HG02973 (cell line): ENCODE measurements around the gene CAMSAP1.

Source experiments
- ATAC-seq: cut with Tn5 transposase; IDR thresholded peaks from one replicate; pipeline ENCODE4 v1.9.1; 2021; ENCODE audit warnings: moderate library complexity; ENCODE audit not compliant: unreplicated experiment

CAMSAP1 gene

DNA sequence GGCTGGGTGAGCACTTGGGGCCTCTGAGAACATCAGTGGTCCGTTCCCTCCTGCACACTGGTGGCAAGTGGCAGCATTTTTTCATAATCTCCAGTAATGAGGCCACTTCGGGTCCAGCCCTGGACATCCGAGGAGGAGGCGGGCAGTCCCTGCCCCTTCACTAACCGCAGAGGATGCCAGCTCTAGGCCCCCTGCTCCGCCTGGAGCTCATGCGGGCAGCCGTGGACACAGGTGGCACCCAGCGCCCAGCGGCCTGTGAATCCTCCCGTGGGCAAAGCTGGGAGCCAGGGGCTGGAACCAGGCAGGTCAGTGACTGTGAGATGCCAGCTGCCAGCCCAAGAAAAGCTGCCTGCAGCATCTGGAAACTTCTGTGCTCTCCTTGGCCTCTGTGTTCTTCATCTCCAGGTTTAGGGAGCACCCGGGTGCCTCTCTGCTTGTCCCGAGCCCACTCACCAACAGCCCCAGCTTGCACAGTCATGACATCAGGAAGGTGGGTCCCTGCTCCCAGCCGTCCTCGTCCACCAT lies 112.9 kb downstream of the CAMSAP1 start:
- ATAC-seq, result no peak

DNA sequence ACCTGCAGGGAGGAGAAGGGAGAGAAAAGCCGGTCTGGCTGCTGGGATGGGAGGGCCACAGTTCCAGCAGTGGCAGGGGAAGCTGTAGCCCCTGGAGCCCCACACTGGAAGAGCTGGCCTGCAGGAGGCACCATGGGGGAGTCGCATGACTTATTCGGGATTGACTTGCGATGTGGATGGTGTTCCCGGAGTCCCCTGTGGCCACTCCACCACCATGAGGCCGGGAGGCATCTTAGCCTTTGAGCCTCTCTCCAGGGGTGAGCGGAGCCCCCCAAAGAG lies 113.3 kb downstream of the CAMSAP1 start:
- no peak for ATAC-seq

DNA sequence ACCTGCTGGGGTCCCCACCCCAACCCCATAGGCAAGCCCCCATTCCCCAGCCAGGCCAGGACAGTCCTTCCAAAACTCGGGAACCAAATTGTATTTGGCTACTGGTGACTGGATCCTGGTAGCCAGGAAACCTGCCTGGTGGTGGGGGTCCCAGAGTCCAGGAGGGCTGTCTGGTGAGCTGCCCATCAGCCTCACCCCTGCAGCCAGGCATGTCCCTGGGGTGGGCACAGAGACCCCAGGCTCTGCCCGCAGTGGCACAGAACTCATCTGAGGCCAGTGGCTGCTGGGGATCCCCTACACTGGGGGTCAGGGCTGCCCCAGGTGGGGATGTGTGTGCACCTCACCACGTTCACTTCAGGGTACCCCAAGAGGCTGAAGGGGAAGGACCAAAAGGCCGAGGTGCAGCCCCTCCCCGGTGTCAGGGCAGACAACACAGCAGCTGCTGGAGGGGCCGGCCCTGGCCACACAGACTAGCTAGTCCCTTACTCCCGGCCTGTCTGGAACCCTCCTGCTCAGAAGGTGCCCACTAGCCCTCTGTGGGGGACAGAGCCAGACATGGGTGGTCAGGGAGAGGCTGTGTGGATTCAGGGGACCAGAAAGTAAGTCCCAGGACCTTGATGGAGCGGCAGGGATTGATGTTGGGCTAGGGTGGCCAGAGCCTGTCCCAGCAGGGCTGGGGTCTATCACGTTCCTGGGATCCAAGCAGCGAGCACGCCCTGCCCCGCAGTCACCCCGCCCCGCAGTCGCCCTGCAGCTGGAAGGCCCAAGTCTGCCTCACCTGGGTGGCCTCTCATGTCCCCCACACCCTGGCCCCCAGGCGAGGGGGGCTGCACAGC lies 113.9 kb downstream of the CAMSAP1 start:
- ATAC-seq, result no peak

DNA sequence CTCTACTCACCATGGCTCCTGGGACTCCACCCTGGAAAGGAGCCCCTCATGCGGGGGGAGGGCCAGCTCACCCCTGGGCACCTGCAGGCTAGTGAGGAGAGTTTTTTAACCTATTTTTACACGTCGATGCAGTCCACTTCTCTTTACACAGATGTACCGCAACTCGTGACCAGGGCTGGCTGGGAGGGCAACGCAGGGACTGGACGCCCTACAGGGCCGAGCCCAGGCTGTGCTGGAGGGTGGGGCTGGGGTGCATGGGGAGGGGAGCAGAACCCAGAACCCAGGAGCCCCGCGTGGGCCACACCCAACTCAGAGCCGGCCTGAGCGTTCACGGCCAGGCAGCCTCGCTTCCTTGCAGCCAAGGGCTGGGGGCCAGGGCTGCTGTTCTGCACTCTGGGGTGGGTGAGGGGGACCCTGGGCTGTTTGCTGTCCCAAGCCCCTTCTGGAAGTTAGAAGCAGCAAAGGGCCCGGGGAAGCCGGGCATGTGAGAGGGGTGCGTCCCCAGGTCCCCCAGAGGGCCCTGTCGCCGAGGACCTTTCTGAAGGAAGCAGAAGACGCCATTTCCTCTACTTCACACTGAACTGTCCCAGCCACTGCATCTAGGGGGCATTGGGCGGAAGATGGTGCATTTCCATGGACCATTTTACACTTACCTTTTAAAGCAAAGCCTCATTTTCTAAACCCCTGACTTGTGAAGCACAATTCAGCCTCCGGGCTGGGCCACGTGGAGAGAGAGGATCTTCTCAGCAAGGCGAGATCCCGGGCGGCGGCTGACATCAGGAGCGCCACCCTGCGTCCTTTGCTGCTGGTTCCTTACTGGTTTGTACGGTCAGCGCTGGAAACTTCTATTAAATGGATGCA lies 114.8 kb downstream of the CAMSAP1 start:
- ATAC-seq, result no peak

DNA sequence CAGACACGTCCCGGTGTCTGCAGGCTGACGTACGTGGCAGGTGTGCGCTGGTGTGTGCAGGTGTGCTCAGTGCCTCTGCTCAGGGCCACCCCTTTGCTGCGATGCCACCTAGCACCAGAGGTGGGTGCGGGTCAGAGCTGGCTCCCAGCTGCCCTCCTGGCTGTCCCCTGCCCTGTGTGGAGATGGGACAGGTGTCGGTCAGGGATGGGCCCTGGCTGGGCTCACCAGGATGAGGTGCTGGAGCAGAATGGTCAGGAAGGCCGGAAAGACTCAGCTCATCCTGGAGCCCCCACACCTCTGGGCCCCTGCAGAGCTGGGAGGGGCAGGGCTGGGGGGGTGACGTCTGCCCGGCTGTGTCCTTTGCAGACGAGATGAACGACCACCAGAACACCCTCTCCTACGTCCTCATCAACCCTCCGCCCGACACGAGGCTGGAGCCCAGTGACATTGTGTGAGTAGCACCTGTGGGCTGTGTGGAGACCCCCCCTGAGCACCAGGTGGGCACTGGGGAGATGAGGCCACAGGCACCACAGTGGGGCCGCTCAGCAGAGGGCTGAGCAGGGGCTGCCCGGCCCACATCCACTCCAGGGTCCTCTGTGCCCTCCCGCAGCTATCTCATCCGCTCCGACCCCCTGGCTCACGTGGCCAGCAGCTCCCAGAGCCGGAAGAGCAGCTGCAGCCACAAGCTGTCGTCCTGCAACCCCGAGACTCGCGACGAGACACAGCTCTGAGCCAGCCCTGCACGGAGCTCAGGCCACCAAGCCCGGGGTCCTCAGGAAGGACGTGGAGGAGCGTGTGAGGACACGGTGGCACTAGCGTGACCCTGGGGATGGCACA lies 115.7 kb downstream of the CAMSAP1 start:
- no peak for ATAC-seq

DNA sequence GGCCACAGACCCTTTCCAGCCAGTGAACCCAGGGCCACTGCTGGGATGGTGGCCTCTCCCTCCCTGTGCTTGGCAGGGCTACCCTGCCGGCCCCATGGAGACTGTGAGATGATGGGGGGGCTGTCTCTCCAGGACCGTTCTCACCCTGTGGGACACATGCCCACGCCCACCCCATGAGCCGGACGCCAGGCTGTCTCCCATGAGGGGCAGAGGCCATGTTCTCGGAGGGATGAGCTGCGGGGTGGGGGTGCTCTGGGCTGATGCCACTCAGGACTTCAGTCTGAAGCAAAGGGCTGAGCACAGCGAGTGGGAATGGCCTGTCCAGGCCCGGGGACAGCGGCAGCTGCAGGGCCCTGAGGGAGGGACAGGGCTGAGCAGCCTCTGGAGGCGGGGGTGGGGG lies 116.5 kb downstream of the CAMSAP1 start:
- ATAC-seq, result no peak

DNA sequence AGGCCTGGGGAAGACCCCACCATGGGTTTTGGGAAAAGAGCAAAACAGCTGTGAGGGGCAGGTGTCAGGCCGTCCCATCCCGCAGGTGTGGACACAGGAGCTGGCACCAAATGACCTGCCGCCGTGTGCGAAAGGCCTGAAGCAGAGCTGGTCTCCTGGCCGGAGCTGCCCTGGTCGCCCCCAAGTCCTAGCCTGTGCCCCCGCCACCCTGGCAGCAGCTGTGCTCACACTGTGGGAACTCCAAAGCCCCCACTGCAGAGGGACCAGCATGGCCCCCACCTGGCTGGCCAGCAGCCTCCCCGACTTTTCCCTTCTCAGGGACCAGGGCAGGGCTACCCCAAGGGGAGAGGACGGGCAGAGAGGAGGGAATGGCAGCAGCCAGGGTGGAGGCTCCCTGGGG lies 117.0 kb downstream of the CAMSAP1 start:
- no peak for ATAC-seq

DNA sequence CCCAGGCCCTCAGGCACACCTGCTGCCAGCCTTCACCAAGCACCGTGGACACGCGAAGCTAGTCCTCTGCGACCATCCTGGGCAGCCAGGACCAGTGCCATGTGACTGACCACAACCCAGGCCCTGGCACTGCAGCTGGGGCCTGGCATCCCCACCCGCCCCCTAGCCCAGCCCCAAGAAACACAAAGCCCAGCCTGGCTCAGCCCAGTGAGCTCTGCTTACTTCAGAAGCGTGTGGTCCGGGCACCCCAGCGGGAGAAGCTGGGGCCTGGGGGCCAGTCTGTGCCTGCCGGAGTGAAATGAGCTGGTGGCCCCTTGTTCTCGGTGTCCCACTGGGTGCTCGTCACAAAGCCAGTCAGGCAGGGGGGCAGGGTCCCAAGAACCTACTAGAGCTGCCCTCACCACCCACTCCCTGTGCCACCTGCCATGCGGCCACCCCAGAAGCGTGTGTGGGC lies 117.5 kb downstream of the CAMSAP1 start:
- ATAC-seq, result no peak

DNA sequence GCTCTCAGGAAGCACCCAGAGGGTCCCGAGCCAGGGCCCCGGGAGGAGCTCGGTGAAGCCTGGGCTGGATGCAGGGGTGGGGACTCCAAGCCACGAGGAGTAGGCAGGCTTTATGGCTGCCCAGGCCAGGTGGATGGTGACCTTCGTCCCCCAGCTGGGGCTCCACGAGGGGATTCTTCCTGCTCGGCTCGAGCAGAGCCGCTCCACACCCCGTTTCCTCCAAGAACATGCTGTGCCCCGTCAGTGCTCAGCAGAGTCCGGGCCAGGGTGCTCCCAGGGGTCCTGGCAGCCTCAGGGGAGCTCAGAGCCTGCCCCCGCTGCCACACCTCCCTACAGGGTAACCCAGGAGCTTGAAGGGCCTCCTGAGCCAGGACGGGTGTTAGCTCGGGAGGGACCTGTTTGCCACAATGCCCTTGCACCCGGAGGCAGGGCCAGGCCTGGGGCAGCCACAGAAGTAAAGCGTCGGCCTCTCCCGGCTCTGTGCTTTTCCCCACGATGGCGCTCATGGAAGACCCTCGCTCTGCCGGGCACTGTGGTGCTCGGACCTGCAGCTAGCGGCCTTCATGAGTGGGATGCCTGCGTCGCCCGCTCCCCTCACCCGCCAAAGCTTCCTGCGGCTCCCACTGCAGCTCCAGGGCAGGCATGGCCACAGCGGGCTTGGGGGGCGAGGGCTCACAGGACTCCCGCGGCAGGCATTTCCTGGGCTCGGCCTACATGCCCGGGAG lies 118.6 kb downstream of the CAMSAP1 start:
- no peak for ATAC-seq

DNA sequence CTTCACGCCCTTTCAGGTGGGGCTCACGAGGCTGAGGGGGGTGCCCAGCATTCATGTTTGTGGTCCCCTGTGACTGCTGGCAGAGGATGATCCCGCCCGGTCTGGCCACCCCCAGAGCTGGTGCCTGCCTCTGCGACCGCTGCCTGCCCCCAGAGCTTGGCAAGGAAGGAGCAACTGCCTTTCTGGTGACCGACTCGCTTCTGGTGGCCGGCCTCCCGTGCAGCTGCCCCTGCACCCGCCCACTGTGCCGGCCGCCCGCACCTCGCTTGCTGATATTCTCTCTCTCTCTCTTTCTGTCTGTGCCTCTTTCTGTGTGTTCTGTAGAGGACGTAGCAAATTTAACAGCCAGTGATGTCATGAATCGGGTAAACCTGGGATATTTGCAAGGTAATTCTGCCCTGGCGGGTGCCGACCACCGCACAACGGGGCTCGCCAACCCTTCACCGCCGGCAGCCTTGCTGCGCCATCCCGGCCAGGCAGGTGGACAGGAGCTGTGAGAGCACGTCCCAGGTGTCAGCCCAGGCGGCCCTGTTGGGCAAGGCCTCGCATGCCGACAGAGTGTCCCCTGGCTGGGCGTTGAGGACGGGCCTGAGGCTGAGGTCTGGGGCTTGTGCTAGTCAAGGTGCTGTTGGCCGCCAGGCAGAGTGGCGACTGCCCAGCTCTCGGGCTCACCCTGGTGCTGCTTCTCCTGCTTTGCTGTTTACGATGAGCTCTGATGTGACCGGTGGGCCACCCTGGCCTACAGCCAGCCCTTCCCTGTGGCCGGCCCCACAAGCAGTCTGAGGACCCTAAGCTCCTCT lies 119.4 kb downstream of the CAMSAP1 start:
- ATAC-seq, result no peak

DNA sequence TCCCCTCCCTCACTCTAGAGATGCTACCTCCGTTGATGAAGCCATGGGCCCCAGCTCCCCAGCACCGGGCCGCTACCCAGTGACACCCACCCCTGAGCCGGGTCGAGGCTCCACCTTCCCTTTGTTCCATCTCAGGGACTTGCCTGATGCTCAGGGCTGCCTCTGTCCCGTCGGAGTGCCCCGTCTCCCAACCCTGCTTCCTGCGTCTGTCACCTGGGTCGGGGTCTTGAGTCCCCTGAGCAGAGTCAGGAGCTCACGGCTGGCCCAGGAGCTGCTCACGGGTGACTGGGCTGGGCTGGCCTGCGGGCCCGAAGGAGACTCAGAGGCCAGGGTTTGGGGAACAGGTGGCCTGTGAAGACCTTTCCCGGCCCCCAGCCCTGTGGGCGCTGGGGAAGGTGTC lies 120.0 kb downstream of the CAMSAP1 start:
- ATAC-seq, result no peak

DNA sequence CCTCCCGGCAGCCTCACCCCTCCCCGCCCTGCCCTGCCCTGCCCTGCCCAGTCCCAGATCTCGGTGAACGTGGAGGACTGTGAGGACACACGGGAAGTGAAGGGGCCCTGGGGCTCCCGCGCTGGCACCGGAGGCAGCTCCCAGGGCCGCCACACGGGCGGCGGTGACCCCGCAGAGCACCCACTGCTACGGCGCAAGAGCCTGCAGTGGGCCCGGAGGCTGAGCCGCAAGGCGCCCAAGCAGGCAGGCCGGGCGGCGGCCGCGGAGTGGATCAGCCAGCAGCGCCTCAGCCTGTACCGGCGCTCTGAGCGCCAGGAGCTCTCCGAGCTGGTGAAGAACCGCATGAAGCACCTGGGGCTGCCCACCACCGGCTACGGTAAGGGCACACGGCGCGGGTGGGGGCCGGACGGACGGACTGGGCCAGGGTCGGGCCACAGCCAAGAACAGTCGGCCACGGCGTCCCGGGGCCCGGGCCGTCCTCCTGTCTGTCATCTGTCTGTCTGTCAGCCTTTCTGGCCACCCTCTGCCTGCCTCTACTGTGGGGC lies 121.1 kb downstream of the CAMSAP1 start:
- ATAC-seq, result no peak

DNA sequence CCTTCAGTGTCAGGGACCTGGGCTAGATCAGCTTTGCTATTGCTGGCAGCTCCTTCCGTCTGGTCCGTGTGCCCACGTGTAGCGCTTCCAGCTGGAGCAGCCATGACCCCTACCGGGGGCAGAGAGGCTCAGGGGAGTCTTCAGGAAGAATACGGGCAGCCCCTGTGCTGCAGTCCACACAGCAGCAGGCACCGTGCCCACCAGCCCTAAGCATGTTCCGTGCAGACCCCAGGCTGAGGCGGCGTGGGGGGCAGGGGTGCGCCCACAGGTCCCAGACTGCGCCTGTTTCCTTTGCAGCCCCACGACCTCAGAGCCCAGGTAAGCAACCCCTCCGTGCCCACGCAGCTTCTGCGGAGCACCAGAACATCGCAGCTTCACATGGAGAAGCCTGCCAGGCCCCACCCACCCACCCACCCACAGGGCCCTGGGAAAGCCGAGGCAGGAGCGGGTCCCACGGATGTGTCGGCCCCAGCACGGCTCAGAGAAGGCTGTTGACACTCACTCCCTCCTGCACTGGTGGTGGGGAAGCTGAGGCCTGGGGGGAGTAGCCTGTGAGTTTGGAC lies 122.3 kb downstream of the CAMSAP1 start:
- ATAC-seq, result no peak

DNA sequence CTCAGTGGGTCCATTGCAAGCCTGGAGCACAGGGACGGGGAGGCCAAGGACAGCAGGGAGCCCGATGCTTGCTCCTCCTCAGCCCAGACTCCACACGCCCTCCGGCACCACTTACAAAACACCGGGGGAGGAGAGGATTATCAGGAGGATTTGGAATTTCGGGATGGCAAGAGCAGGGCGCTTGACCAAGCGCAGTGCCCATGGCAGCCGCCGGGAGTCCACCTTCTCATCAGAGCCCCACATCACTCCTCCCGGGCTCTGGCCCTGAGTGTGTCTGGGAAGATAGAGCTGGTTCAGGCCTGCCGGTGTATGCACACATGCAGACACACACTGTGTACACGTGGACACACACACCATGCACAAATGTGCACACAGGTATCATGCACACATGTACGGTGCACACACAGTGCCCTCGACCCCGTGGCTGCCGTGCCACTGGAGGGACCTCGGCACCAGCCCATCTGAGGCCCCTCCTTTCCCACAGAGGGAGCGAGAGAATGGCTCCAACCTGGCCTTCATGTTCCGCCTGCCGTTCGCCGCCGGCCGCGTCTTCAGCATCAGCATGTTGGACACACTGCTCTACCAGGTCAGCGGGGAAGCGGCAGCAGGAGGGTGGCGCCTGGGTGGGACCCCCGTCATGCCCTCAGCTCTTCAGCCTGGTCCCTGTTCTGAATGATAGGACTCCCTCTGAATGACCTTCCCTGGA lies 123.7 kb downstream of the CAMSAP1 start:
- no peak for ATAC-seq

DNA sequence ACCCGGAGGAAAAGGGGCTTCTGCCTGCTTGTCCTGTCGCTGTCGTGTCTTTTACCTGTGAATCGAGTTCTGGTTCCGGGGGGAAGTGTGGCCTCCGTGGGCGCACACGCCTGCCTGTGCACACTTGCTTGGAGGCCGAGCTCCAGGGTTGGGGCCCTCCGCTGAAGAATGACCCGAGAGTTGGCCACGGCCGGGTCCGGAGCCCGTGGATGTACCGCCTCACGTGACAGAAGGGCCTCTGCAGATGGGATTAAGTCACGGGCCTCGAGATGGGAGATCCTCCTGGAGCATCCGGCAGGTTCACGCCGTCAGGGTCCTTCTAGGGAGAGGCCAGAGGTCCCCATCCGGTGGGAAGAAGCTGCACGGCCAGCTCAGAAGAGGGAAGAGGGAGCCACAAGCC lies 124.4 kb downstream of the CAMSAP1 start:
- no peak for ATAC-seq

DNA sequence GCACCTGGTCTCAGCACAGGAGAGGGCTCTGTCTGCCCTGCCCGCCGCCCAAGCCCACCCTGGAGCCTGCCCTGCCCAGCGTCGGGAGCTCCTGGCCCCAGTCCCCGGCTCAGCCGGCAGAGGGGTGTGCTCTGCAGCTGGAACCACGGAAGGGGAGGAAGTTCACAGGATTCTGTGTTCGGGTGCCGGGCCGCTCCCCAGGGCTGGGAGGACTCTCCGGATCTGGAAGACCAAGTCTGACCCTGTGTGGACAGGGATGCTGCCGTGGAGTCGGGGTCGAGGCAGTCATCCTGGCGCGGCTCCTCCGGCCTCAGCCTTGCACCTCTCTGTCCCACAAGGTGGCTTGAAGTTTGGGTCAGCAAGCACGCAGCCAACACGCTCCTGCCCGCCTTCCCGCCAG lies 126.7 kb downstream of the CAMSAP1 start:
- ATAC-seq, result no peak

DNA sequence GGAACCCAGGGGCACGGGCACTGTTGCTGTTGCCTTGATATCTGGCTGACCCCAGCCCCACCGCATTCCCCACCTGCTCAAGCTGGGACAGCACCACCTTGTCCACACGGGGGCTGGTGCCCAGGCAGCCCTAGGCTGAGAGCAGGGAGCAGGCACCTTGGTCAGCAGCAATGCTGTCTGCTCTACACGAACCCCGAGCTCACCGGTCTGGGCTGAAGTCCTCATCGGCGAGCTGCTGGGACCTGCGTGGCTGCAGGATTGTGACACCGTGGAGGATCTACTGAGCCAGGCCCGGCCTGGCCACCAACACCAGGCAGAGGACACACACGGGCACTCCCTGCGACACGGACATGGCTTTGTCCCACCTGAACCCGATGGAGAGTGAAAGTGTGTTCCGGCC lies 127.3 kb downstream of the CAMSAP1 start:
- ATAC-seq, result no peak

DNA sequence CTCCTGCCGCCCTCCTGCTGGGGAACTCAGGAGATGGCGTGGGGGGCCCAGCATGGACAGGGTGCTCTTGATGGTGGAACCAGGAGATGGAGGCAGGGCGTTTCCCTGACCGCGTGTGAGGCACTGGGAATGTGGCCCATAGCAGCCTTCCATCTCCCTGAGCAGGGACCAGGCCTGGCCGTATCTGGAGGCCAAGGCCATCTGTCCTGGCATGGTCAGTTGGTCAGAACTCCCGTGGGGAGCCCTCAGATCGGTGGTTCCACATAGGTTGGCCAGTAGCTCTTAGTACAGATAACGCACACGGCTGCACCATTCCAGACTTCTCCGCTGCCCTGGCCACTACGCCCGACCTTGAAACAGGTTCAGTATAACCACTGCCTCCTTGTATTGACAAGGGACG lies 127.8 kb downstream of the CAMSAP1 start:
- ATAC-seq, result no peak

DNA sequence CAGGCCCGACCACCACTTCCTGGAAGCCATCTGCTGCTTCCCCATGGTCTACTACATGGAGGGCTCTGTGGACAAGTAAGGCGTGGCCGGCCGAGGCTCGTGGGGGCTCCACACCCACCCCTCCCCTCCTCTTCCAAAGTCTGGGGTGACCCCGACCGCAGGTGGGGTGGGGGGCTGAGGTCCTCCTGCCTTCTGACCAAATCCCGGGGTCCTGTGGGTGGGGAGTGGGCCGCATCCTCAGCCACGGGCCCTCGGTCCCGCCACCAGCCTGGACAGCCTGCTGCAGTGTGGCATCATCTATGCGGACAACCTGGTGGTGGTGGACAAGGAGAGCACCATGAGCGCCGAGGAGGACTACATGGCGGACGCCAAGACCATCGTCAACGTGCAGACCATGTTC lies 128.9 kb downstream of the CAMSAP1 start:
- ATAC-seq, result no peak
